Activated T-cell treated with anti-CD3 and anti-CD28 coated beads, Interleukin-2, amount 50 U/mL, for 1 hour (primary cell): ENCODE results near the gene ERC2.

Source experiments
- DNase-seq: peaks from one replicate; pipeline ENCODE4 v3.0.0-alpha.2; 2020

The ERC2 gene

GRCh38 chr3:55477306-55478303, 990.7 kb downstream of the ERC2 start:
- DNase-seq: no peak

GRCh38 chr3:55476515-55476914, 991.8 kb downstream of the ERC2 start:
- DNase-seq: no peak

GRCh38 chr3:55474213-55474632, 994.0 kb downstream of the ERC2 start:
- no peak for DNase-seq

- DNase-seq: no peak
These were observed 994.5 kb downstream of the ERC2 start for GRCh38 chr3:55473788-55474187.

- no peak for DNase-seq
These were observed 996.6 kb downstream of the ERC2 start for GRCh38 chr3:55471522-55472280.

- no peak for DNase-seq
These were observed 997.2 kb downstream of the ERC2 start for GRCh38 chr3:55471084-55471483.

GRCh38 chr3:55469957-55470526, 998.2 kb downstream of the ERC2 start:
- no peak for DNase-seq

- DNase-seq: no peak
These were observed 1000.0 kb downstream of the ERC2 start for GRCh38 chr3:55468251-55468650.

GRCh38 chr3:55467099-55467498, 1001.2 kb downstream of the ERC2 start:
- DNase-seq: no peak

- no peak for DNase-seq
These were observed 1001.7 kb downstream of the ERC2 start for GRCh38 chr3:55466526-55466925.

- DNase-seq: no peak
These were observed 1006.4 kb downstream of the ERC2 start for GRCh38 chr3:55461896-55462295.

- no peak for DNase-seq
These were observed 1008.4 kb downstream of the ERC2 start for GRCh38 chr3:55459838-55460237.
